ENCODE measurements around the gene ADCY3. TPM values are rescaled to one million over a fixed set of nuclear protein-coding genes. Genes with fewer than 3 reads are reported as not detected.

The ADCY3 gene
- polyA plus RNA-seq, 1 of the 3 experiments (the other 2 are of a cell fraction): 53.9 TPM

- no peak overlapping the region for H3K27ac ChIP-seq (ENCODE audit: low read depth in 2 of 2, low read length in 1 of 2)
- no peak overlapping the region for H3K4me3 ChIP-seq (ENCODE audit: low read depth in 2 of 2, low read length in 1 of 2)
- H3K9me2 ChIP-seq: no peaks in the 10 kb centered on the region
- no peak overlapping the region for H3K9ac ChIP-seq
- H3K79me2 ChIP-seq (ENCODE audit: insufficient read depth): no peaks in the 10 kb centered on the region
- 96% methylated on average over 8 of the region's 8 CpGs for WGBS (ENCODE audit: low lambda C conversion rate)
- no peaks in the 10 kb centered on the region for H3F3A ChIP-seq (replicated peaks; ENCODE audit: insufficient read depth)
- POLR2A ChIA-PET: no interaction called here
- CTCF ChIA-PET: interaction anchor here (1.3 to 16.7 kb wide), 3 partner anchors 9 to 427 kb away, joined by 4 to 269 read pairs (median 45); no protein-coding TSS in a partner anchor
- H3K36me3 ChIP-seq (replicated peaks in 1 of 2; ENCODE audit: control insufficient read depth in 1 of 2, insufficient read depth in 2 of 2, low read length in 1 of 2): peaks cover 0 to 2% of the 10 kb centered on the region in 2 experiments
- H3K9me3 ChIP-seq: no peaks in the 10 kb centered on the region
- no peak overlapping the region for H3K4me2 ChIP-seq
- DNase-seq: no peak
- H2AFZ ChIP-seq (ENCODE audit: low read depth): no peak overlapping the region
- H3K27me3 ChIP-seq (ENCODE audit: insufficient read depth): no peaks in the 10 kb centered on the region
- TF ChIP-seq TAF1 (IDR thresholded peaks at IDR 0.05; ENCODE audit: borderline replicate concordance, low read depth, low read length): no peak
- TF ChIP-seq FOXM1 (IDR thresholded peaks at IDR 0.05; ENCODE audit: low read depth): no peak
- TF ChIP-seq RCOR1 (IDR thresholded peaks at IDR 0.05; ENCODE audit: low read length): no peak
- no peak for TF ChIP-seq GABPA (IDR thresholded peaks at IDR 0.05; ENCODE audit: low read depth)
- TF ChIP-seq EP300 (IDR thresholded peaks at IDR 0.05; ENCODE audit: borderline replicate concordance in 1 of 2, low read depth in 1 of 2, low read length in 1 of 2): no peak
- no peak for TF ChIP-seq CHD2 (IDR thresholded peaks at IDR 0.05; ENCODE audit: low read length, partially characterized antibody)
- no peak for TF ChIP-seq MEF2A (IDR thresholded peaks at IDR 0.05; ENCODE audit: borderline replicate concordance, low read depth)
- TF ChIP-seq, protein P1, sequence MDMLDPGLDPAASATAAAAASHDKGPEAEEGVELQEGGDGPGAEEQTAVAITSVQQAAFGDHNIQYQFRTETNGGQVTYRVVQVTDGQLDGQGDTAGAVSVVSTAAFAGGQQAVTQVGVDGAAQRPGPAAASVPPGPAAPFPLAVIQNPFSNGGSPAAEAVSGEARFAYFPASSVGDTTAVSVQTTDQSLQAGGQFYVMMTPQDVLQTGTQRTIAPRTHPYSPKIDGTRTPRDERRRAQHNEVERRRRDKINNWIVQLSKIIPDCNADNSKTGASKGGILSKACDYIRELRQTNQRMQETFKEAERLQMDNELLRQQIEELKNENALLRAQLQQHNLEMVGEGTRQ (IDR thresholded peaks at IDR 0.05; ENCODE audit: borderline replicate concordance, low read depth, low read length): no peak
- no peak for TF ChIP-seq FOXJ3 (CRISPR knock-in tag; IDR thresholded peaks at IDR 0.05)
- no peak for TF ChIP-seq MAX (IDR thresholded peaks at IDR 0.05; ENCODE audit: low read depth)
- no peak for TF ChIP-seq PBX3 (IDR thresholded peaks at IDR 0.05)
- TF ChIP-seq RXRA (IDR thresholded peaks at IDR 0.05; ENCODE audit: borderline replicate concordance, low read depth): no peak
- TF ChIP-seq SIN3A (IDR thresholded peaks at IDR 0.05; ENCODE audit: borderline replicate concordance, low read depth, low read length): no peak
- TF ChIP-seq TEAD4 (IDR thresholded peaks at IDR 0.05; ENCODE audit: borderline replicate concordance, insufficient read depth): no peak
- no peak for TF ChIP-seq IRF3 (IDR thresholded peaks at IDR 0.05; ENCODE audit: low read depth, low read length)
- TF ChIP-seq RFX5 (IDR thresholded peaks at IDR 0.05; ENCODE audit: low read length): no peak
- no peak for TF ChIP-seq SMC3 (IDR thresholded peaks at IDR 0.05; ENCODE audit: low read depth, low read length)
- no peaks in the 10 kb centered on the region for H4K20me1 ChIP-seq (ENCODE audit: insufficient read depth)
- no peaks in the 10 kb centered on the region; a peak in 1 of 4 replicates for H3K4me1 ChIP-seq (ENCODE audit: control insufficient read depth in 1 of 2, insufficient read depth in 2 of 2, low read depth in 1 of 2, low read length in 1 of 2)
Measured at GRCh38 chr2:24836206-24836605, 83.8 kb downstream of the ADCY3 start.
